AG20443 (cell line): ENCODE measurements around the gene LRP6.
A peak's percentile ranks its signal among the peaks of the same experiment; 100 is the strongest.
"Not testable (repeated sequence)": the region's sequence is repeated elsewhere in the genome, so short reads cannot be mapped to it uniquely, and the experiment has no call there.

Source experiments
- DNase-seq: peaks from one replicate; pipeline ENCODE4 v3.0.0; 2012; ENCODE audit warnings: low spot score, mixed read lengths

Gene LRP6

GRCh38 chr12:12266873-12267741, at the start of gene LRP6:
Gene LRP6, minus strand, starts transcription at chr12:12267044. Its CDS starts 309 bp downstream, at chr12:12266735.
- peak; percentile 96 for DNase-seq

- DNase-seq, result no peak
Measured at GRCh38 chr12:12315838-12316237, 49.0 kb upstream of the LRP6 start.

DNA sequence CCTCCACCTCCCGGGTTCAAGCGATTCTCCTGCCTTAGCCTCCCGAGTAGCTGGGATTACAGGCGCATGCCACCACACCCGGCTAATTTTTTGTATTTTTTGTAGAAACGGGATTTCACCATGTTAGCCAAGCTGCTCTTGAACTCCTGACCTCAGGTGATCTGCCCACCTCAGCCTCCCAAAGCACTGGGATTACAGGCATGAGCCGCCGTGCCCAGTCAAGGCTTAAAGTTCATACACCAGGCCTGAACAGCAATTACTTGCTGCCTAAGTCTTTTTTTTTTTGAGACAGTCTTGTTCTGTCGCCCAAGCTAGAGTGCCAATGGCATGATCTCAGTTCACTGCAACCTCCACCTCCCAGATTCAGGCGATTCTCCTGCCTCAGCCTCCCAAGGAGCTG, 43.9 kb upstream of the LRP6 start:
- not testable (repeated sequence) for DNase-seq

DNA sequence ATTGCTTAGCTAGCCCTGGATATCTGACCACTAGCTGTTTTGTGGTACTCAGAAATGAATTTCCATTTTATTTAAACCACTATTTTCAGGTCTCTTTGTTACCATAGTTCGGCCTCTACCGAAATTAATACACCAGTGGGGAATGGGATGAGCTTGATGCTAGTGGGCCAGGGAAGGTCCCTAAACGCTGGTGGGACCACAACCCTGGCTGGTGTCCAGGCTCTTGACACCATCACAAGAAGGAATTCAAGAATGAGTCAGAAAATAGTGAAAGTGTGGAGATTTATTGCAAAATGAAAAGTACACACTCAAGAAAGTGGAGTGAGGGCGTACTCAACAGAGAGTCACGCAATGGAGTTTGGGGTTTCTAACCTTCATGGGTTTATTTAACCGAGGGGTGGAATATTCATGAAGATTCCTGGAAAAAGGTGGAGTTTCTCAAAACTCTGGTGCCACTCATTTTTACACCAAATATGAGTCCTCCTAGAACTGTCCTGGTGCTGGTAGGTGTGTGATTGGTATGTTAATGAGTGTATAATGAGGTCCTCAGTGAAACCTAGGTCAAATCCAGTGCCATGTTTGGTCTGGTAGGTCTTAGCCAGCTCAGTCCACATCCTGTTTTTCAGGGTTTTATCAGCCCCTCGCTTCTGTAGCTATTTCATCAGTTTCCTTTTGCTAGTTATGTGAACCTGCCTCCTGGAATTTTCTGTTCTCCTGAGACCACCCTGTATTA, 38.9 kb upstream of the LRP6 start:
- no peak for DNase-seq

GRCh38 chr12:12302976-12303375, 36.1 kb upstream of the LRP6 start:
- no peak for DNase-seq

GRCh38 chr12:12301122-12301521, 34.3 kb upstream of the LRP6 start:
- DNase-seq, result no peak

DNA sequence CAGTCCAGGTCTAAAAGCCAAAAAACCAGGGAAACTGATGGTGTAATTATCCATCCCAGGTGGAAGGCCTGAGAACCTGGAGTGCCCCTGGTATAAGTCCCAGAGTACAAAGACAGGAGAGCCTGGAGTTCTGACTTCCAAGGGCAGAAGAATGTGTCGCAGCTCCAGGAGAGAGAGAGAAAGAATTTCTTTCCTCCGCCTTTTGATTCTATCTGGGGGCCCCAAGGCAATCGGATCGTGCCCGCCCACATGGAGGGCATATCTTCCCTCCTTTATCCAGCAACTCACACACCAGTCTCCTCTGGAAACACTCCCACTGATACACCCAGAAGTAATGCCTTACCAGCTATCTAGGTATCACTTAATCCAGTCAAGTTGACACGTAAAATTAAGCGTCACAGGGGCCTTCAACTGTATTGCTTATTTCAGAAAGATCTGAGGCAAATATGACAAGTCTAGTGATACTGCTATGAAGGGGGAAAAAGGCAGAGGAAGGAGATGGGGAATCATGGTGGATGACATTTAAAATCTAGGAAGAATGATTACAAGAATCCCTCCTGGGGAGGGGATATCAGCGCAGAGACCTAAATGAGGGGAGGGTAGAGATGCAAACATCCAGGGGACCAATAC, 30.5 kb upstream of the LRP6 start:
- DNase-seq, result no peak

GRCh38 chr12:12294215-12295005, 27.6 kb upstream of the LRP6 start:
- DNase-seq, result peak; percentile 50

- no peak for DNase-seq
Measured at GRCh38 chr12:12290206-12290605, 23.4 kb upstream of the LRP6 start.

- no peak for DNase-seq
Measured at GRCh38 chr12:12286441-12286840, 19.6 kb upstream of the LRP6 start.

DNA sequence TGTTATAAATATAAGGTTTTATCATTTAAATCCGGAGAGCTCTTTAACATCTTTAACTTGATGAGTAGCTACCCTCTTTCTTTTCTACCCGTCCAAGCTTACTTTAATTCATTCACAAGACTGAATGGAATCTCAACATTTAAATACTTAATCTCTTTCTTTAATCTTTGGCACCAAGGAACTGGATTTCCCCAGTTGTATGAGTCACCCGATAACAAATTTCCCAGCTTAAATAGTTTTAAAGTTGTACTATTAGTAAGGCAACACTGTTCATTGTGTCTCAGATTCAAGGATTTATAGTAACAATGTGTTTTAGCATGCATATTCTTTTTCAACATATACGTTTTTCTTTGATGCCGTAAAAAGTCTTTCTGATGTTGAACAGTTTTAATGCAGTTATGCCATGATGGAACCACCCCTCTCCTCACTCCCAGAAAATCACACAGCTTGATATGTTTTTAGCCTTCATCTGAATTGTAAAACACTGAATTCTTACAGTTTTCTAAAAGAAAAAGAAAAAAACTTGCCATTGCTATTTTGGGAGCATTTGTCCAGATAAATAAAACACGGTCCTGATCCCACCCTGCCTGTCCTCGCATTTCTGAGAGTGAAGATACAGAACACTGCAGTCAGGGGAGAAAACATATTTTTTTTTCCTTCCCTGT, 16.0 kb upstream of the LRP6 start:
- DNase-seq, result peak; percentile 45

DNA sequence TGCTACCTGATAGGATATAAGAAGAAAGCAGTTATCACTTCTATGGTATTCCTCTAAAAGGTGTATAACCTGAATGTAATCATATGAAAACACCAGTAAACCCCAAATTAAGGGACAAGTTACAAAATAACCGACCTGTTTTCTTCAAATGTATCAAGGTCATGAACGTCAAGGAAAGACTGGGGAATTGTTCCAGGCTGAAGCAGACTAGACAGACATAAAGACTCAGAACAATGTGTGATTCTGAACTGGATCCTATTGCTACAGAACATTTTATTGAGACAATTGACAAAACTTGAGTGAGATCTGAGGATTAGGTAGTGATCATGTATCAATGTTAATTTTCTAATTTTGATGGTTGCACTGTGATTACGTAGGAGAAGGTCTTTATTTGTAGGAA, 15.4 kb upstream of the LRP6 start:
- no peak for DNase-seq

DNA sequence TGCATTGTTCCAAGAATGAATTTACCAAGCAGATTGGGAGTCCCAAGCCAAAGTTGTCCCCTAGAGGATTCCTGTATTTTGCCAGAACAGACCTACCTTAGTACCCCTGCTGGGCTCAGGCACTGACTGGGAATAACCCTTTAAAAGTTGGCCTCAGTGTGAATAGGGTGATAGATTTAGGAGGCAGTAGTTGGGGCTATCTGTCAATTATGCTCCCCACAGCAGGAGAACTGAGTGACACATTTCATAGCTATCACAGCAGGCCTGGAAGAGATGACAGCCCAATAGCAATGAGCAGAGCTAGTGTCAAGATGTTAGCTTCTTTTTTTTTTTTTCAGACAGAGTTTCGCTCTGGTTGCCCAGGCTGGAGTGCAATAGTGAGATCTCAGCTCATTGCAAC, 14.3 kb upstream of the LRP6 start:
- DNase-seq, result no peak

- DNase-seq, result peak; percentile 39
Measured at GRCh38 chr12:12278899-12279298, 12.1 kb upstream of the LRP6 start.

- no peak for DNase-seq
Measured at GRCh38 chr12:12275874-12276273, 9.0 kb upstream of the LRP6 start.

DNA sequence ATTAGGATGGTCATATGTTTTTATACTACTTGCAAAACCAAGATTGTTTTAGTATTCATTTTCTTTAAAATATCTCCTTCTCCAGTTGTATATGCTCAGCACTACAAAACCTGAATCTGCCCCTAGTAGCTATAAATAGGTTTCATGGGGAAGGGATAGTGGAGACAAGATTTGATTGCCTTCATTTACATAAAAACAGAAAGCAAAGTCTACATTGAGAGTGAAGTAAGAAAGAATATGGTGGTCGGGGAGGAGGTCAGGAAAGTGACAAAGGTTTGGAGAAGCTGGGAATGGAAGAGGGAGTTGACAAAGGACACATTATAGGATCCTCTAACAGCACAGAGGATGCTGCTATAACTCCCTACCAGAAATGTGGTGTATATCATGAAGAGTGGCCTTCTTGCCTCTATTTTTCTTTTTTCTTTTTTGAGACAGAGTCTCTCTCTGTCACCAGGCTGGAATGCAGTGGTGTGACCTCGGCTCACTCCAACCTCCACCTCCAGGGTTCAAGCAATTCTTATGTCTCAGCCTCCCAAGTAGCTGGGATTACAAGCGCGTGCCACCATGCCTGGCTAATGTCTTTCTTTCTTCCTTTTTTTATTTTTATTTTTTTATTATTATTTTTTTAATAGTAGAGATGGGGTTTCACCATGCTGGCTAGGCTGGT, 6.6 kb upstream of the LRP6 start:
- DNase-seq, result no peak

DNA sequence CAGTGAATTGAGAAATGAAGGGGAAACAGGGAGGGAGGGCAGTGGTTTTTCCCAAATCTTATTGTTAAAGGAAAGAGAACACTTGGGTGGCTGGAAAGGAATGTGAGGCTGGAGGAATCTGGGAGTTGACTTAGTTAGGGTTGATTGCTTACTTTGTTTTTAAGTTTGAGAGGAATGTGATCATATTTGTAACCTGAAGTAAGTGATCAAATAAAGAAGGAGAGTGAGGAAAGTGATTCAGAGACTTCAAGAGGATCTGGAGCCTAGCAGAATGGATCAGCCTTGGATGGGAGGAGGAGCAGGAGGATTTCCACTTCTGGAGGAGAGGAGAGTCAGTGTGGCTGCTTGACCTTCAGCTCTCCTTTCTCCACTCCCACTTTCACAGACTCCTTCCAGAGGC, 6.0 kb upstream of the LRP6 start:
- peak; percentile 53 for DNase-seq

DNA sequence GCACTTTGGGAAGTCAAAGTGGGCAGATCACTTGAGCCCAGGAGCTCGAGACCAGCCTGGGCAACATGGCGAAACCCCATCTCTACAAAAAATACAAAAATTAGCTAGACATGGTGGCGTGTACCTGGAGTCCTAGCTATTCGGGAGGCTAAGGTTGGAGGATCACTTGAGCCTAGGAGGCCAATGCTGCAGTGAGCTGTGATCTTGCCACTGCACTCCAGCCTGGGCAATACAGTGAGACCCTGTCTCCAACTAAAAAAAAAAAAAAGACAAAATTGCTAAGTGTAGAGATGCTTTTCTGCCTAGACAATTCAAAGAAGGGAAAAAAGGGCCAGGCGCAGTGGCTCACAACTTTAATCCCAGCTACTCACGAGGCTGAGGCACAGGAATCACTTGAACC, 3.4 kb upstream of the LRP6 start:
- DNase-seq, result no peak

DNA sequence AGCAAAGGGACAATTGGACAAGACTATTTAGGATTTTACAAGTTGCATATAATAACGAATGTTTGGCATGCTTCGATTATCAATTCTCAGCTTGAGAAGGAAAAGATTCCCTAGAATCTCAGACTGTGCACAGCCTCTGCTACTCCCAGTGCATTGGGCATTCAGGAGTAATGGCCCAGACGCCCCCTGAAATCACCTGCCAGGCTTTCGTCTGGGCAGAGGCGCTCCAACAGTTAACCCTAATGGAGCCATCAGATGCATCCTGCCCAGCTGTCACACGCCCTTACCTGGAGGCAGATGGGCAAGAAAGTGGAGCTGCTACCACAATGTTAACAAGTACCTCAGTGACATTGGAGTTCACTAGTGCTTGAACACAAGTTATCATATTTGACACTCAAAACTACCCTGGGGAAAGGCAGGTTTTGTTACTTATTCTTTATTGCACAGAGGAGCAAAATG, 927 bp upstream of the LRP6 start:
- no peak for DNase-seq

DNA sequence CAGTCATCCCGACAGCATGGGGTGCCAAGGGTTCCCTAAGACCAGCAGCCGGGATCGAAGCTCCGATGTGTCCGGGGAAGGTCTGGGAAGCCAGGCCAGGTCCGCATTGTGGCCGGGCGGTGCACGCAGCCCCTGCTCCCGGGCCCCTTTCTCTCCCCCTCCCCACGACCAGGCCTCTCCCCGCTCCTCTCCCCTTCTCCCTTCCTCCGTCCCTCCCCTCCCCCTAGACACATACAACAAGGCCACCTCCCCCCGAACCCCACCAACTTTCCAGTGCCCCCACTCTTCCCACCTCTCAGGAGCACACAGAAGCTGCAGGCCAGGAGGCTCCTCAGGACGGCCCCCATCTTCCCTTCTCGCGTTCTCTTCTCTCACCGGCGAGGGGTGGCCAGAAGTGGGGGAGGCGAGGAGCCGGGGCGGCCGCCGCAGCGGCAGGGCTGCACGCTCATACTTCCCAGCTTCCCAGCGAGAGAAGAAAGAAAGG, 413 bp downstream of the LRP6 start:
- DNase-seq, result peak; percentile 17
